ENCODE measurements around the gene TUBB4A.

TUBB4A gene

DNA sequence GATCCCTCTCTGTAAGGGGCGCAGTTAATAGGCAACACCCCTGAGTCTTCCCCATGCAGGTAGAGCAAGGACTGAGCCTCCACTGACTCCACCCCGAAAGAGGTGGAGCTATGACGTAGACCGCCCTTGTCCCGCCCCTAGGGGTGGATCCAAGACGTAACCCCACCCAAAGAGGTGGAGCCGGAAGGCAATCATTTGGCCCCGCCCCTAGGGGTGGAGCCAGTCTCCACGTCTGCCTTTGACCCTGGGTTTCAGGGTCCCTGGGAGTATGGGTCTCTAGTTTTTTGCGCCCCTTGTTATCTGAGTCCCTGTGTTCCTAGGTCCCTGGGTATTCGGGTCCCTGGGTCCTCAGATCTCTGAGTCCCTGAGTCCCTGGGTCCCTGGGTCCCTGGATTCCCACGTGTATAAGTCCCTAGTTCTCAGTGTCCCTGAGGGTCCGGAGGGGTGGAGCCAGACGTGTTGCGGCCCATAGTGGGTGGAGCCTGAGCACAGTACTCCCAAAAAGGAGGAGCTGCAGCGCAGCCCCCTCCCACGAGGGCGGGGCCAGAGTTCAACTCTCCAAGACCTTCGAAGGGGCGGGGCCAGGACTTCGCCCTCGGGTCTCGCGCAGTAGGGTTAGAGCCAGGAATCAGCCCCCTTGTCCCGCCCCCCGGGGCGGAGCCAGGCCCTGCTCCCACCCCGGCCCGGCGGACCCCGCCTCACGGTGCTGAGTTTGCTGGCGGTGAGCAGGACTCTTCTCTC is 25.8 kb downstream of the TUBB4A start:
- no peak overlapping the region for H3K27ac ChIP-seq (ENCODE audit: low read length)
- peak overlapping the region in 1 of 2 donors; percentile 48 for H3K4me3 ChIP-seq (ENCODE audit: low read depth in 1 of 2, low read length in 2 of 2)
- H3K36me3 ChIP-seq (ENCODE audit: control insufficient read depth in 1 of 2, insufficient read depth in 2 of 2, low read length in 2 of 2) = no peaks in the 10 kb centered on the region
- peaks cover 23% of the 10 kb centered on the region for H3K27me3 ChIP-seq (ENCODE audit: low read depth, low read length)
- no peaks in the 10 kb centered on the region for H3K9me3 ChIP-seq (ENCODE audit: control insufficient read depth in 1 of 2, low read length in 2 of 2)
- peaks cover 0 to 17% of the 10 kb centered on the region in 2 donors for H3K4me1 ChIP-seq (ENCODE audit: control insufficient read depth in 1 of 2, insufficient read depth in 2 of 2, low read length in 2 of 2)

DNA sequence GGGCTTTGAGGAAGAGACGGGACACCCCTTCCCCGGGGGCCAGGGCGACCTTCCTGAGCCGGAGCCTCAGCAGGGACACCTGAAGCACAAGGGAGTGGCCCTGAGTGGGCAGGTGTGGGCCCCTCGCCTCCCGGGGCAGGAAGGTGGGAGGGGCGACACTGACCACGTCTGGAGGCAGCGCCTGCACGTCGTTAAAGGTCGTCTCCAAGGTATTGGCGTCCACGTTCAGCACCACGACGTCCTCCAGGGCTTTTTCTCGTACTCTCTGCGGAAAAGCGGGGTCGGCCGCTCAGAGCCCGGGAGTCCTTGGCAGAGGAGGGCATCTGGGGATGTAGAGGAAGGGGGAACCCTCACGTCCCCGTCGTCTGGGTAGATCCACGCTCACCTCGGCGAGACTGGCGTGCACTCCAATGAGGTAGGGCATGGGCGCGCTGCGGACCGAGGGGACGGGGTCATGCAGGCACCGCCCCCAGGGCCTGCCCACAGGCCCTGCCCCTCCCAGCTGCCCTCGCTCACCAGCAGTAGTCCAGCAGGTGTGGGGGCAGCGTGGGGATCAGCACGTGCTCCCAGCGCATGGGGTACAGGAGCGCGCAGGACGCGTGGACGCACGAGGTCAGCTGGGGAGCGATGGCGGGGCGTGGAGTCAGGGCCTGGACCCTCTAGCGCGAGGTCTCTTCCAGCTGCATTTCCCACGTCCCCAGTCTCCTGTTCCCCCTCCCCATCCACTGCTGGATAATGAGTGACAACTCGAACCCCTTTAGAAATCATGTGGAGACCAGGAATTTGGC is 26.6 kb downstream of the TUBB4A start:
- Histone ChIP-seq H3K27me3 (ENCODE audit: low read depth, low read length) (peaks cover 21% of the 10 kb centered on the region), H3K27ac (ENCODE audit: low read length) (no peak overlapping the region), H3K4me1 (ENCODE audit: control insufficient read depth in 1 of 2, insufficient read depth in 2 of 2, low read length in 2 of 2) (peaks cover 0 to 17% of the 10 kb centered on the region in 2 donors), H3K4me3 (ENCODE audit: low read depth in 1 of 2, low read length in 2 of 2) (no peak overlapping the region), H3K9me3 (ENCODE audit: control insufficient read depth in 1 of 2, low read length in 2 of 2) (no peaks in the 10 kb centered on the region), H3K36me3 (ENCODE audit: control insufficient read depth in 1 of 2, insufficient read depth in 2 of 2, low read length in 2 of 2) (no peaks in the 10 kb centered on the region)

DNA sequence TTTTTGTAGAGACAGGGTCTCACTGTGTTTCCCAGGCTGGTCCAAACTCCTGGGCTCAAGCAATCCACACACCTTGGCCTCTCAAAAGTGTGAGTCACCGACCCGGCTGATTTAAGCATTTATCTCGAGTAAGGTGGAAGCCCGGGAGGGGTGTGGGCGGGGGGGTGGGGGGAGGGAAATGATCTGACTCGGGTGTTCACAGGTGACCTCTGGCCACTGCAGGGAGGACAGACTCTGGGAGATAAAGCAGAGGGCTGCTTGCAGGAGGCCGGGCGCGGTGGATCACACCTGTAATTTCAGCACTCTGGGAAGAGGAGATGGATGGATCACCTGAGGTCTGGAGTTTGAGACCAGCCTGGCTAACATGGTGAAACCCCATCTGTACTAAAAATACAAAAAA is 28.5 kb downstream of the TUBB4A start:
- Histone ChIP-seq H3K27ac (ENCODE audit: low read length) (no peak overlapping the region), H3K27me3 (ENCODE audit: low read depth, low read length) (peaks cover 21% of the 10 kb centered on the region), H3K4me1 (ENCODE audit: control insufficient read depth in 1 of 2, insufficient read depth in 2 of 2, low read length in 2 of 2) (peaks cover 0 to 17% of the 10 kb centered on the region in 2 donors), H3K4me3 (ENCODE audit: low read depth in 1 of 2, low read length in 2 of 2) (no peak overlapping the region), H3K9me3 (ENCODE audit: control insufficient read depth in 1 of 2, low read length in 2 of 2) (no peaks in the 10 kb centered on the region), H3K36me3 (ENCODE audit: control insufficient read depth in 1 of 2, insufficient read depth in 2 of 2, low read length in 2 of 2) (no peaks in the 10 kb centered on the region)

DNA sequence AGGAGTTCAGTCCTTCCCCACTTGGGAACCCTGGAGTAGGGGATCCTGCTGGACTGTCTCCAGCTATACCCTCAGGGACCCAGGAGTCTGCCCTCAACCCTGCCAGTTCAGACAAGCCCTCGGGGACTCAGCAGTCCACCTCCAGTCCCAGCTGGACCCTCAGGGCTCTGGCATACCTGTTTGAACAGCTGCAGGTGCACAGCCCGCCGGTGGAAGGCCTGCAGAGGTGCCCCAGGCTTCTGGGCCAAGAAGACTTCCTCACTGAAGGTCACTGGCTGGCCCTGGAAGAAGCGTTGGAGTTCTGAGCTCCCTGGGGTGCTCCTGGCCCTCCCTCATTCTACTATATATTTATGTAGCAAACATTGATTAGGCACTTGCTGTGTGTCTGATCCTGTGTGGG is 29.4 kb downstream of the TUBB4A start:
- Histone ChIP-seq H3K27ac (ENCODE audit: low read length) (no peak overlapping the region), H3K4me3 (ENCODE audit: low read depth in 1 of 2, low read length in 2 of 2) (no peak overlapping the region), H3K36me3 (ENCODE audit: control insufficient read depth in 1 of 2, insufficient read depth in 2 of 2, low read length in 2 of 2) (no peaks in the 10 kb centered on the region), H3K4me1 (ENCODE audit: control insufficient read depth in 1 of 2, insufficient read depth in 2 of 2, low read length in 2 of 2) (peaks cover 0 to 17% of the 10 kb centered on the region in 2 donors), H3K27me3 (ENCODE audit: low read depth, low read length) (peaks cover 21% of the 10 kb centered on the region), H3K9me3 (ENCODE audit: control insufficient read depth in 1 of 2, low read length in 2 of 2) (no peaks in the 10 kb centered on the region)

DNA sequence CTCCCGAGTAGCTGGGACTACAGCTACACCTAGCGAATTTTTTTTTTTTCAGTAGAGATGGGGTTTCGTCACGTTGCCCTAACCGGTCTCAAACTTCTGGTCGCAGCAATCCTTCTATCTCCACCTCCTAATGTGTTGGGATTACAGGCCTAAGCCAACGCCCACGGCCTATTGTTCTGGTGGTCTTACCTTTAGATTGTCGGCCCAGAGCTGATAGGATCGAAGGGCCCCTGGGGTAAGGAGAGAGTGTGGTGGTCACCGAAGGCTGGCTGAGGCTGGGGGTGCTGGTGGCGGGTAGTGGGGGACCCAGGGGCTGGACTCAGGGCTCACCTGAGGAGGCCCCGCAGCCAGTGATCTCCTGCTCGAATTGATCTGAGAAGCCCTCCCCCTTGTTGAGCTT is 31.0 kb downstream of the TUBB4A start:
- H3K27ac ChIP-seq (ENCODE audit: low read length) = no peak overlapping the region
- no peaks in the 10 kb centered on the region for H3K9me3 ChIP-seq (ENCODE audit: control insufficient read depth in 1 of 2, low read length in 2 of 2)
- no peak overlapping the region for H3K4me3 ChIP-seq (ENCODE audit: low read depth in 1 of 2, low read length in 2 of 2)
- H3K27me3 ChIP-seq (ENCODE audit: low read depth, low read length) = peaks cover 10% of the 10 kb centered on the region
- peaks cover 0 to 8% of the 10 kb centered on the region in 2 donors for H3K4me1 ChIP-seq (ENCODE audit: control insufficient read depth in 1 of 2, insufficient read depth in 2 of 2, low read length in 2 of 2)
- no peaks in the 10 kb centered on the region for H3K36me3 ChIP-seq (ENCODE audit: control insufficient read depth in 1 of 2, insufficient read depth in 2 of 2, low read length in 2 of 2)

DNA sequence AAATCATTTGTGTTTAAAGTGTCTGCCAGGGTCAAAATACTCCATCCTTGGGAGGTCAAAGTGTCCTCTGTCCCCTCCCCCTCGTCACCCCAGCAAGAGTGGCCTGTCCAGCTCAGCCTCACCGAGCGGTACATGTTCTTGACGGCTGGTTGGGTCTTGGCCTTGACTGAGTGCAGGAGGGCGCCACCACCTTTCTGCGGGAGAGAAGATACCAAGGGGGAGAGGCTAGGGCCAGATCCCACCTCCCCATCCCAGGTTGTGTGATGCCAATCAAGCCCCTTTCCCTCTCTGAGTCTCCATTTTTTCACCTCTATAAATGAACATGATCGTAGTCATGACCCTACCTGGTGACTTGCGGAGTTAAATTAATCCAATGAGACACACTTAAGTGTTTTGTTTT is 31.9 kb downstream of the TUBB4A start:
- no peak overlapping the region for H3K4me3 ChIP-seq (ENCODE audit: low read depth in 1 of 2, low read length in 2 of 2)
- no peaks in the 10 kb centered on the region for H3K4me1 ChIP-seq (ENCODE audit: control insufficient read depth in 1 of 2, insufficient read depth in 2 of 2, low read length in 2 of 2)
- H3K9me3 ChIP-seq (ENCODE audit: control insufficient read depth in 1 of 2, low read length in 2 of 2) = no peaks in the 10 kb centered on the region
- no peaks in the 10 kb centered on the region for H3K36me3 ChIP-seq (ENCODE audit: control insufficient read depth in 1 of 2, insufficient read depth in 2 of 2, low read length in 2 of 2)
- peaks cover under 1% of the 10 kb centered on the region for H3K27me3 ChIP-seq (ENCODE audit: low read depth, low read length)
- no peak overlapping the region for H3K27ac ChIP-seq (ENCODE audit: low read length)

DNA sequence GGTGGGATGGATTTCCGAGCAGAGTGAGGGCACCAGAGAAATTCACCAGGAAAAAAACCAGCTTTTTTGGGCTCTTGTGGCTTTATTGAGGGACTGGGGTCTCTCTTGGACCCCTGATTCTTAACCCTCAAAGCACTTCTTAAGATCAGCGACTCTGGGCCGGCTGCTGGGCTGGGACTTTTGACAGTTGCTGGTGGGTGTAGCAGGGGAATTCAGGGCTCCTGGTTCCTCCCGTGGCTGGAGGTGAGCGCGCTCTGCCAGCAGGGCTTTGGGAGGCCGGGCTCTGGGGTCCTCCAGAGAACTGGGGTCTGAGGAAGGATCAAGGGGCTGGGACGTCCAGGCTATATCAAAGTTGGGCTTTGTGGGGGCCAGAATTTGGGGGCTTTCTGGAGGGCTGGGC is 34.7 kb downstream of the TUBB4A start:
- Histone ChIP-seq H3K4me3 (ENCODE audit: low read depth in 1 of 2, low read length in 2 of 2) (no peak overlapping the region), H3K27ac (ENCODE audit: low read length) (no peak overlapping the region), H3K36me3 (ENCODE audit: control insufficient read depth in 1 of 2, insufficient read depth in 2 of 2, low read length in 2 of 2) (no peaks in the 10 kb centered on the region), H3K9me3 (ENCODE audit: control insufficient read depth in 1 of 2, low read length in 2 of 2) (no peaks in the 10 kb centered on the region), H3K27me3 (ENCODE audit: low read depth, low read length) (peaks cover 3% of the 10 kb centered on the region), H3K4me1 (ENCODE audit: control insufficient read depth in 1 of 2, insufficient read depth in 2 of 2, low read length in 2 of 2) (no peaks in the 10 kb centered on the region)

DNA sequence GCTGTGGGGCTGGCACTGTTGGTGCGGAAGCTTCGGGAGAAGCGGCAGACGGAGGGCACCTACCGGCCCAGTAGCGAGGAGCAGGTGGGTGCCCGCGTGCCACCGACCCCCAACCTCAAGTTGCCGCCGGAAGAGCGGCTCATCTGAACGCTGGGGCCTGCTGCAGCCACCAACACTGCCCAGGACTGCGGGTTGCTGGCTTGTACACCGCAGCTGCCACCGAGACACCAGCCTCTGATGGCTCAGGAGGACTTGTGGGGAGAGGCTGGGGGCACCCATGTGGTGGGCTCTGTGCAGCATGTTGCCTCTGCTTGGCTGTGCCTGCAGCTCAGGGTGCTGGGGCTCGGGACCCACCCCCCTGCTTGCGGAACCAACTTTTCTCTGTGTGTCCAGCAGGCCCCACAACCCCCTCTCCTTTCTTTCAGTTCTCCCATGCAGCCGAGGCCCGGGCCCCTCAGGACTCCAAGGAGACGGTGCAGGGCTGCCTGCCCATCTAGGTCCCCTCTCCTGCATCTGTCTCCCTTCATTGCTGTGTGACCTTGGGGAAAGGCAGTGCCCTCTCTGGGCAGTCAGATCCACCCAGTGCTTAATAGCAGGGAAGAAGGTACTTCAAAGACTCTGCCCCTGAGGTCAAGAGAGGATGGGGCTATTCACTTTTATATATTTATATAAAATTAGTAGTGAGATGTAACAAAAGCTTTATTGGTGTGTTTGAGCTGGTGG is 35.4 kb downstream of the TUBB4A start:
- no peaks in the 10 kb centered on the region for H3K4me1 ChIP-seq (ENCODE audit: control insufficient read depth in 1 of 2, insufficient read depth in 2 of 2, low read length in 2 of 2)
- H3K27me3 ChIP-seq (ENCODE audit: low read depth, low read length) = peaks cover 3% of the 10 kb centered on the region
- H3K4me3 ChIP-seq (ENCODE audit: low read depth in 1 of 2, low read length in 2 of 2) = no peak overlapping the region
- H3K36me3 ChIP-seq (ENCODE audit: control insufficient read depth in 1 of 2, insufficient read depth in 2 of 2, low read length in 2 of 2) = no peaks in the 10 kb centered on the region
- no peak overlapping the region for H3K27ac ChIP-seq (ENCODE audit: low read length)
- no peaks in the 10 kb centered on the region for H3K9me3 ChIP-seq (ENCODE audit: control insufficient read depth in 1 of 2, low read length in 2 of 2)

DNA sequence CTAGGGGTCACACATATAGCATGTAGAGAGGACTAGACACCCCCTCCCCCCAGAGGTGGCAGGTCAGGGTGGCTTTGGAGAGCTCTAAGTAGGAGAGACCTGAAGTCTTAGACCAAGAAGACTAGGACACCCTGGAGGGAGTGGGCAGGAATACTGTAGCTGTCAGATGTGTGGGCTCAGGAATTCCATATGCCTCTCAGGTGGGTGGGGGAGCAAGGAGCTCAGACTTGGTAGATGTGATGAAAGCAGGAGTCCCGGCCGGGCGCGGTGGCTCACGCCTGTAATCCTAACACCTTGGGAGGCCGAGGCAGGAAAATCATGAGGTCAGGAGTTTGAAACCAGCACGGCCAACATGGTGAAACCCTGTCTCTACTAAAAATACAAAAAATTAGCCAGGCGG is 36.4 kb downstream of the TUBB4A start:
- Histone ChIP-seq H3K4me3 (ENCODE audit: low read depth in 1 of 2, low read length in 2 of 2) (no peak overlapping the region), H3K27ac (ENCODE audit: low read length) (no peak overlapping the region), H3K36me3 (ENCODE audit: control insufficient read depth in 1 of 2, insufficient read depth in 2 of 2, low read length in 2 of 2) (no peaks in the 10 kb centered on the region), H3K9me3 (ENCODE audit: control insufficient read depth in 1 of 2, low read length in 2 of 2) (no peaks in the 10 kb centered on the region), H3K4me1 (ENCODE audit: control insufficient read depth in 1 of 2, insufficient read depth in 2 of 2, low read length in 2 of 2) (no peaks in the 10 kb centered on the region), H3K27me3 (ENCODE audit: low read depth, low read length) (peaks cover 3% of the 10 kb centered on the region)

DNA sequence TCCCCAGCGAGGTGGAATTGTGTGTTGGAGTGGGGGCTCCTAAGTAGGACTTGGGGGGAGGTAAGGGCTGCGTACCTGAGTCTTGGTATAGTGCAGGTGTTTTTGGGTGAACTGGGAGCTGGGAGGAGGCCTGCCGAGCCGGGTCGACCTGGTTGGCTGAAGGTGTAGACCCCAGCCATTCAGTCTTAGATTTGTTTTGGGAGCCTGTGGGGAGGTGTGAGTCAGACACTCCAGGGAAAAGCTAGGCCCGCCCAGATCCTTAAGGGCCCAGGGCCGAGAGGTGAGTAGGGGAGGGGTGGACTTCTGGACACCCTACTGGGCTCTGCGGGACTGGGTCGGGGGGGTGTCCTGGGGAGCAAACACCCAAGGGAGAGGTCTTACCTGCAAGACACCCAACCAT is 37.1 kb downstream of the TUBB4A start:
- Histone ChIP-seq H3K4me1 (ENCODE audit: control insufficient read depth in 1 of 2, insufficient read depth in 2 of 2, low read length in 2 of 2) (no peaks in the 10 kb centered on the region), H3K27ac (ENCODE audit: low read length) (peak overlapping the region; percentile 63), H3K27me3 (ENCODE audit: low read depth, low read length) (peaks cover 3% of the 10 kb centered on the region), H3K9me3 (ENCODE audit: control insufficient read depth in 1 of 2, low read length in 2 of 2) (no peaks in the 10 kb centered on the region), H3K36me3 (ENCODE audit: control insufficient read depth in 1 of 2, insufficient read depth in 2 of 2, low read length in 2 of 2) (no peaks in the 10 kb centered on the region), H3K4me3 (ENCODE audit: low read depth in 1 of 2, low read length in 2 of 2) (peak overlapping the region in 1 of 2 donors; percentile 39)
